GM21619 (cell line): ENCODE data around the gene OPN1MW2.
"Not testable (repeated sequence)": the region's sequence is repeated elsewhere in the genome, so short reads cannot be mapped to it uniquely, and the experiment has no call there.

Experiments
- ATAC-seq: cut with Tn5 transposase; IDR thresholded peaks from one replicate; pipeline ENCODE4 v1.9.1; 2021; ENCODE audit not compliant: unreplicated experiment

The OPN1MW2 gene

DNA sequence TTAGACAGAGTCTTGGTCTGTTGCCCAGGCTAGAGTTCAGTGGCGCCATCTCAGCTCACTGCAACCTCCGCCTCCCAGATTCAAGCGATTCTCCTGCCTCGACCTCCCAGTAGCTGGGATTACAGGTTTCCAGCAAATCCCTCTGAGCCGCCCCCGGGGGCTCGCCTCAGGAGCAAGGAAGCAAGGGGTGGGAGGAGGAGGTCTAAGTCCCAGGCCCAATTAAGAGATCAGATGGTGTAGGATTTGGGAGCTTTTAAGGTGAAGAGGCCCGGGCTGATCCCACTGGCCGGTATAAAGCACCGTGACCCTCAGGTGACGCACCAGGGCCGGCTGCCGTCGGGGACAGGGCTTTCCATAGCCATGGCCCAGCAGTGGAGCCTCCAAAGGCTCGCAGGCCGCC lies at the start of gene OPN1MW2:
Gene OPN1MW2, plus strand, starts transcription at position 301 of the 400 bp plus-strand sequence. Its CDS starts 60 bp downstream, at position 361.
- not testable (repeated sequence) for ATAC-seq

DNA sequence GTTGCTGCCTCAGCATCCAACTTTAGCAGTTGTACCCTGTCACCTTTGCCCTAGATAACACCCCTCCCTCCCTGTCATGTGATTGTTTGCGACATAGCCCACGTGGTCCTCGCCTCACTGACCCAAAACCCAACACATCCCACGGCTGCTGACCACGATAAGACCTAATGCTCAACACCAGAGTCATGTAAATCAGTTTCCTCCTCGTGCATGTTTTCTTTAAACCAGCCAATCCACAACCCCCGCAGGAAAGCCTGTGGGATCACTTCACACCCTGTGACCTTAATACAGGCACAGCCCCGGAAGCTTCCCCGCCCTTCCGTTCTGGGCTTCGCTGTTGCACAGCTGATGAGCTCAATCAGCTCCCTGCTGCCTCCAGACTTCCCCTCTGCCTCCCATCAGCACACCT lies 47.0 kb upstream of the OPN1MW2 start:
- peak; percentile 83 for ATAC-seq

DNA sequence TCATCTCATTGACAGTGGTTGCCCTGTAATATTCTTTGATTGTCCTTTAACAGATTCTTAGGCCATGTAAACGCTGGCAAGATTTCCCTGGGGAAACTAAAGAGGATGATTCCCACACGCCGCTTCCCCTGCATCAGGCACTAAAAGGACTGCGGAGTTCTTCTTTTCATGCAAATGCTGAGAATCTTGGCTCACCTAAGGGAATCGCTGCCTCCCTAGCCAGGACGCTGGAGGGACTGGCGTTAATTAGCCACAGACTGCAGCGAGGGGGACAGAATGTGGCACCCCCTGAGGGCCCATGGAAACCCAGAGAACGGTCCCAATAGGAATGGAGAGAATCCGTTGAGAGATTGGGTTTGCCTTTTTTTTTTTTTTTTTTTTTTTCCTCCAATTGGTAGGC lies 45.2 kb upstream of the OPN1MW2 start:
- ATAC-seq, result not testable (repeated sequence)

DNA sequence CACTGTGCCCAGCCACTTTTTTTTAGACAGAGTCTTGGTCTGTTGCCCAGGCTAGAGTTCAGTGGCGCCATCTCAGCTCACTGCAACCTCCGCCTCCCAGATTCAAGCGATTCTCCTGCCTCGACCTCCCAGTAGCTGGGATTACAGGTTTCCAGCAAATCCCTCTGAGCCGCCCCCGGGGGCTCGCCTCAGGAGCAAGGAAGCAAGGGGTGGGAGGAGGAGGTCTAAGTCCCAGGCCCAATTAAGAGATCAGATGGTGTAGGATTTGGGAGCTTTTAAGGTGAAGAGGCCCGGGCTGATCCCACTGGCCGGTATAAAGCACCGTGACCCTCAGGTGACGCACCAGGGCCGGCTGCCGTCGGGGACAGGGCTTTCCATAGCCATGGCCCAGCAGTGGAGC lies 37.3 kb upstream of the OPN1MW2 start, which contains the start of gene OPN1MW:
Gene OPN1MW, plus strand, starts transcription at position 301 of the 400 bp plus-strand sequence. Its CDS starts 82 bp downstream, at position 383.
- not testable (repeated sequence) for ATAC-seq

GRCh38 chrX:154183794-154184193 lies 35.8 kb upstream of the OPN1MW2 start:
- ATAC-seq, result not testable (repeated sequence)

DNA sequence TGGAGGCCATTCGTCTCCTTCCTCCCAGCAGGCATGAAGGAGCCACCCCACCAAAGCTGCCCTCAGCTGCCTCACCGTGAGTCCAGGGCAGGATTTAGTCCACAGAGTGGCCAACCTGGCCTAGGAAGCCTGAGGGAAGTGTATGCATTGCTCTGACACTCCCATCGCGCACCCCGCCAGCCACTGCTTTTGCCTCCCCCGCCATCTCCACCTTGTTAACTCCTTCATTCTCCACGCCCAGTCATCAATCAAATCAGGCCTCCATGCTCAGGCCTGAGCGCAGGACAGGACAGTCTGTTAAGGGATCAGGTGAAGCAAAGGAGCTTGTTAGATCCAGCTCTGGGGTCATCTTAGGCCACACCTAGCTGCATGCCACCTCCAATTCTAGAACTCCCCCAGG lies 26.7 kb upstream of the OPN1MW2 start:
- ATAC-seq, result not testable (repeated sequence)

DNA sequence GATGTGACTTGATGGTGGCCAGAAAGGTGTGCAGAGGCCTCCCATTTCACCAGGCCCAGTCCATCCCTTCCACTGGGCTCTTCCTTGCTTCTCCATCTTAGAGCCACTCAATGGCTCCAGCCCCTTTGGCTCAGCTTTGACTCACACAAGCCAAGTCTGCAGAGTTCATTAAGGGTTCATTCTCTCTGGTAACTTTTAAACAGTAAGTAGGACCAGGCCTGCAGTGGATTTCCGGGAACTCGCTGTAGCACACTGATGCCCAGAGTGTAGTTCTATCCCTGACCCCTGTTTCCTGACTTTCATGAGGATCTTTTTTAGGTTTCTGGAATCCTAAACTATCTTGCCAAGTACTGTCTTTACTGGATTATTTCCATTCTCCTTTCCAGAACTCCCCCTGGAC lies 25.2 kb upstream of the OPN1MW2 start:
- not testable (repeated sequence) for ATAC-seq

- ATAC-seq, result not testable (repeated sequence)
These were observed 23.1 kb upstream of the OPN1MW2 start for GRCh38 chrX:154196466-154196865.

GRCh38 chrX:154209670-154210418 lies 9.7 kb upstream of the OPN1MW2 start:
- peak; percentile 85 for ATAC-seq

- ATAC-seq, result not testable (repeated sequence)
These were observed 8.5 kb upstream of the OPN1MW2 start for GRCh38 chrX:154211057-154211456.

DNA sequence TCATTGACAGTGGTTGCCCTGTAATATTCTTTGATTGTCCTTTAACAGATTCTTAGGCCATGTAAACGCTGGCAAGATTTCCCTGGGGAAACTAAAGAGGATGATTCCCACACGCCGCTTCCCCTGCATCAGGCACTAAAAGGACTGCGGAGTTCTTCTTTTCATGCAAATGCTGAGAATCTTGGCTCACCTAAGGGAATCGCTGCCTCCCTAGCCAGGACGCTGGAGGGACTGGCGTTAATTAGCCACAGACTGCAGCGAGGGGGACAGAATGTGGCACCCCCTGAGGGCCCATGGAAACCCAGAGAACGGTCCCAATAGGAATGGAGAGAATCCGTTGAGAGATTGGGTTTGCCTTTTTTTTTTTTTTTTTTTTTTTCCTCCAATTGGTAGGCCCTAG lies 8.1 kb upstream of the OPN1MW2 start:
- not testable (repeated sequence) for ATAC-seq

DNA sequence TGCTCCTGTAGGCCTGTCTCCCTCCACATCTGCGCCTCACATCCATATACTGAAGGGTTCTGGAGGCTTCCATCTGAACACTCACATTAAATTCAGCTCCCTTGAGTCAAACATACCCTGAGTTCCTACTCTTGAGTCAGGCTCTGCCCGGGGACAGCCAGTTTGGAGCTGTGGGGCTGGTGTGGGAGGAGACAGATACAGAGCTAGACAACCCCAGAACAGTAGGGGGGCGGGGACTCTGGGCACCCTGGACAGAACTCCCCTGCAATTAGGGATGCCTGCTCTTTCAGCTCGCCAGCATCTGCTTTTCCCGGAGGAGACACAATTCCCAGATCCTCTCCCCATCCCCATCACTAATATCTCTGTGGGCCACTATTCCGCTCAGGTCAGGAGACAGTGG lies 5.7 kb downstream of the OPN1MW2 start:
- ATAC-seq, result not testable (repeated sequence)

GRCh38 chrX:154226706-154227105 lies 7.2 kb downstream of the OPN1MW2 start:
- not testable (repeated sequence) for ATAC-seq

- ATAC-seq, result not testable (repeated sequence)
These were observed 11.9 kb downstream of the OPN1MW2 start for GRCh38 chrX:154231443-154231842.

DNA sequence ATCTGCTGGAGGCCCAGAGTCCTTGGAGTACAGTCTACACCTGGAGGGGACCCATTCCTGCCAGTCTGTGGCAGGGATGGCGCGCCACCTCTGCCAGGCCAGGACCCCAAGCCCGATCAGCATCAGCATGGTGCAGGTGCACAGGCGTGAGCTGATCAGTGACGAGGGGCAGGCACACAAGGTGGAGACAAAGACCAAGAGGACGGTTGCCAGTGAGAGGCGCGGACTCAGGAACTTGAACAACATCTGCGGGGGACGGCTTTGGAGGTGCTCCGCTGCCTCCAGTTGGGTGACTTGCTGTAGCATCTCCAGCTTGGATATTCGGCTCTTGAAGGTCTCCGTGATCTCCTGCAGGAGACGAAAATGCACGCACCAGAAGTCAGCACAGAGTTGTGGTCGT lies 14.1 kb downstream of the OPN1MW2 start:
- not testable (repeated sequence) for ATAC-seq

GRCh38 chrX:154238939-154239559 lies 19.5 kb downstream of the OPN1MW2 start:
- not testable (repeated sequence) for ATAC-seq

DNA sequence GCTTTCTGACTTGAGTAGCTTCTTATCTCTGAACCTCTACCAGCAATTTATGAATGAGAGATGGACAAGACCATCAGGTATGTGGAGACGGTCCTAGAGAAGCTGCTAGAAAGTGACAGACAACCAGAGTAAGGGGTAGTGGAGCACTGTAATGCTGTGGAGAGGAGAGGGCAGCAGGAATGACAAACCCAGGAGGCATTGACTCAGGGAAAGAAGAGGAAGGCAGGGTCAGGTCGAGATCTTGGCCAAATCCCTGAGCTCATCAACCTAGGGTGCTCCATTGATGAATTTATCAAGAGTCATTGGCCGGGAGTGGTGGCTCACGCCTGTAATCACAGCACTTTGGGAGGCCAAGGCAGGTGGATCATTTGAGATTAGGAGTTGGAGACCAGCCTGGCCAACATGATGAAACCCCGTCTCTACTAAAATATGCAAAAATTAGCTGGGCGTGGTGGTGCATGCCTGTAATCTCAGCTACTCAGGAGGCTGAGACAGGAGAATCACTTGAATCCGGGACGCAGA lies 20.5 kb downstream of the OPN1MW2 start:
- ATAC-seq, result not testable (repeated sequence)

- peak; percentile 79 for ATAC-seq
These were observed 28.0 kb downstream of the OPN1MW2 start for GRCh38 chrX:154247377-154248045.

- peak; percentile 23 for ATAC-seq
These were observed 28.5 kb downstream of the OPN1MW2 start for GRCh38 chrX:154248076-154248475.

- ATAC-seq, result not testable (repeated sequence)
These were observed 37.7 kb downstream of the OPN1MW2 start, which contains the start of gene OPN1MW3 for GRCh38 chrX:154257282-154257681. Gene OPN1MW3, plus strand, starts transcription at chrX:154257582. Its CDS starts 38 bp downstream, at chrX:154257620.

DNA sequence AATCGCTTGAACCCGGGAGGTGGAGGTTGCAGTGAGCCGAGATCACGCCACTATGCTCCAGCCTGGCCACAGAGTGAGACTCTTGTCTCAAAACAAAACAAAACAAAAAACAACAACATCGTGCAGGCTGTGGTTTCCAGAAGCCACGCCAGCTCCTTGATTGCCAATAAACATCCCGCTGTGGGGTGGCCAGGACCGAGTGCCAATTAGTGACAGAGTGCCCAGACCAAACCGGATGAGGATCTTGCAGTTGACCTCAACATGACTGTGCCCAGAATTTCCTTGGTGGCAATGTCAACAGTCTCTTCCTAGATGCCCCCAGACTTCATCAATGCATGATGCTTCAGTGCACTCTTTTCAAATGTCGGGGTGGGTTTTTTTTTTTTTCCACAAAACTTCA lies 39.2 kb downstream of the OPN1MW2 start:
- not testable (repeated sequence) for ATAC-seq
